ENCODE measurements around the gene MGAT3.
"Not testable (repeated sequence)": the region's sequence is repeated elsewhere in the genome, so short reads cannot be mapped to it uniquely, and the experiment has no call there.

Gene MGAT3

GRCh38 chr22:39456522-39457197 lies at the start of gene MGAT3:
TSS of gene MGAT3 (plus strand) at chr22:39457012. CDS start at chr22:39487348, 30,336 bp downstream.
- Mint-ChIP-seq H3K9me3 (no peaks in the 10 kb centered on the region), H3K4me1 (peaks cover 26 to 45% of the 10 kb centered on the region in 2 donors), H3K4me3 (peak within 1 kb of the TSS; percentile 73 to 86), H3K27me3 (peaks cover 20 to 33% of the 10 kb centered on the region in 2 donors), H3K27ac (peak within 1 kb of the TSS; percentile 51), H3K36me3 (peaks cover 3 to 23% of the 10 kb centered on the region in 2 donors)
- no peak for DNase-seq
- peak in 1 of 2 donors; percentile 11 for ATAC-seq (replicated peaks)

GRCh38 chr22:39408173-39408572 lies 48.6 kb upstream of the MGAT3 start:
- H3K4me3 Mint-ChIP-seq, result no peak overlapping the region

GRCh38 chr22:39408807-39409206 lies 48.0 kb upstream of the MGAT3 start:
- Mint-ChIP-seq H3K4me1 (peaks cover 23 to 40% of the 10 kb centered on the region in 2 donors), H3K27me3 (no peaks in the 10 kb centered on the region), H3K4me3 (no peak overlapping the region), H3K9me3 (no peaks in the 10 kb centered on the region), H3K27ac (no peak overlapping the region), H3K36me3 (peaks cover 7 to 14% of the 10 kb centered on the region in 2 donors)
- ATAC-seq (replicated peaks) (no peak), DNase-seq (no peak)

More at GRCh38 chr22:39408173-39408572, 48.6 kb upstream of the MGAT3 start:
- Mint-ChIP-seq H3K9me3 (no peaks in the 10 kb centered on the region), H3K27ac (no peak overlapping the region), H3K4me1 (peaks cover 24 to 38% of the 10 kb centered on the region in 2 donors), H3K27me3 (no peaks in the 10 kb centered on the region), H3K36me3 (peaks cover 11 to 18% of the 10 kb centered on the region in 2 donors)
- ATAC-seq (replicated peaks) (no peak), DNase-seq (no peak)

GRCh38 chr22:39409516-39410029 lies 47.2 kb upstream of the MGAT3 start:
- no peaks in the 10 kb centered on the region for H3K27me3 Mint-ChIP-seq
- H3K27ac Mint-ChIP-seq, result no peak overlapping the region
- H3K36me3 Mint-ChIP-seq, result peaks cover 5 to 10% of the 10 kb centered on the region in 2 donors
- H3K4me3 Mint-ChIP-seq, result no peak overlapping the region
- ATAC-seq (replicated peaks) (no peak), DNase-seq (no peak)
- H3K9me3 Mint-ChIP-seq, result no peaks in the 10 kb centered on the region
- H3K4me1 Mint-ChIP-seq, result peaks cover 27 to 46% of the 10 kb centered on the region in 2 donors

DNA sequence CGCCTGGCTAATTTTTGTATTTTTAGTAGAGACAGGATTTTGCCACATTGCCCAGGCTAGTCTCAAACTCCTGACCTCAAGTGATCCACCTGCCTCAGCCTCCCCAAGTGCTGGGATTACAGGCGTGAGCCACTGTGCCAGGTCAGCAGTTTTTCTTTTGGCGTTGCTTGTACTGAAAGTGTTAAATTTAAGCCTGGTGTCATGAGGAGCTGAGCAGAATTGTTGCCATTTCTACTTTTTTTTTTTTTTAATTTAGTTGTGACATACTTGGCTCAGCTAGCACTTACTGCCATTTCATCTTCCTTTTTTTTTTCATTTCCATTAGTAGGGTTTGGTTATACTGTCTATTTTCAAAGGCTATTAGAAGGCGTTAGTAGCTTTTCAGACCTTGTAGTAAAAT lies 46.5 kb upstream of the MGAT3 start:
- H3K36me3 Mint-ChIP-seq, result peaks cover 5 to 14% of the 10 kb centered on the region in 2 donors
- H3K27me3 Mint-ChIP-seq, result no peaks in the 10 kb centered on the region
- no peak for DNase-seq
- no peak for ATAC-seq (replicated peaks)
- no peak overlapping the region for H3K4me3 Mint-ChIP-seq
- no peak overlapping the region for H3K27ac Mint-ChIP-seq
- H3K4me1 Mint-ChIP-seq, result peaks cover 27 to 41% of the 10 kb centered on the region in 2 donors
- H3K9me3 Mint-ChIP-seq, result no peaks in the 10 kb centered on the region

DNA sequence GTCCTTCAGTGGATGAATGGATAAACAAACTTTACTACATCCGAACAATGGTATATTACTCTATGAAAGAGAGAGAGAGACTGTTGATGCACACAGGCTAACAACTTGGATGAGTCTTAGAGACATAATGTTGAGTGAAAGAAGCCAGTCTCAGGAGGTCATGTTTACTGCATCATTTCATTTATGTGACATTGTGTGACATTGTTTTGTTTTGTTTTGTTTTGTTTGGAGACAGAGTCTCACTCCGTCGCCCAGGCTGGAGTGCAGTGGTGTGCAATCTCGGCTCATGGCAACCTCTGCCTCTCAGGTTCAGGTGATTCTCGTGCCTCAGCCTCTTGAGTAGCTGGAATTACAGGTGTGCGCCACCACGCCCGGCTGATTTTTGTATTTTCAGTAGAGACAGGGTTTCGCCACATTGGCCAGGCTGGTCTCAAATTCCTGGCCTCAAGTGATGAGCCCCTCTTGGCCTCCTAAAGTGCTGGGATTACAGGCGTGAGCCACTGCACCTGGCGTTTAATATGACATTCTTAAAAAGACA lies 44.9 kb upstream of the MGAT3 start:
- H3K36me3 Mint-ChIP-seq, result peaks cover 5 to 20% of the 10 kb centered on the region in 2 donors
- H3K27ac Mint-ChIP-seq; H3K27me3 Mint-ChIP-seq; H3K9me3 Mint-ChIP-seq; DNase-seq; H3K4me3 Mint-ChIP-seq; ATAC-seq (replicated peaks): not testable (repeated sequence)
- peaks cover 24 to 35% of the 10 kb centered on the region in 2 donors for H3K4me1 Mint-ChIP-seq

- Mint-ChIP-seq H3K36me3 (peaks cover 14 to 27% of the 10 kb centered on the region in 2 donors), H3K4me1 (peaks cover 21 to 29% of the 10 kb centered on the region in 2 donors)
- DNase-seq; H3K9me3 Mint-ChIP-seq; H3K27ac Mint-ChIP-seq; H3K27me3 Mint-ChIP-seq; H3K4me3 Mint-ChIP-seq; ATAC-seq (replicated peaks): not testable (repeated sequence)
These were observed 43.6 kb upstream of the MGAT3 start for GRCh38 chr22:39413204-39413603.

- Mint-ChIP-seq H3K4me1 (peaks cover 20 to 29% of the 10 kb centered on the region in 2 donors), H3K27me3 (no peaks in the 10 kb centered on the region), H3K9me3 (no peaks in the 10 kb centered on the region), H3K4me3 (no peak overlapping the region), H3K27ac (no peak overlapping the region), H3K36me3 (peaks cover 23 to 39% of the 10 kb centered on the region in 2 donors)
- ATAC-seq (replicated peaks) (peak; percentile 34 to 54), DNase-seq (no peak)
These were observed 42.4 kb upstream of the MGAT3 start for GRCh38 chr22:39414377-39414776.

DNA sequence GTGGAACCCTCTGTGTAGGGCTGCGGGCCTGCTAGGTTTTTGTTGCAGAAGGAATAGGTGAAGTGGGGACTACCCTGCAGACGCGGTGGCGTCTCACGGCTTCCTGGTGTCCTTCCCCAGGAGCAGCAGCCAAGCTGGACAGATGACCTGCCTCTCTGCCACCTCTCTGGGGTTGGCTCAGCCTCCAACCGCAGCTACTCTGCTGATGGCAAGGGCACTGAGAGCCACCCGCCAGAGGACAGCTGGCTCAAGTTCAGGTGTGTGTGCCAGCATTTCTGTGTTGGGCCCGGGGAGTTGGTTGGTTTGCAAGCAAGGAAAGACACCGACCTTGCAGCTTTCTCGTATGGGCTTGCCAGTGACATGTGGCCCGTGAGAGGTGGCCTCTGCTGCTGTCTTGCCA lies 41.9 kb upstream of the MGAT3 start:
- ATAC-seq (replicated peaks) (no peak), DNase-seq (no peak)
- peaks cover 25 to 44% of the 10 kb centered on the region in 2 donors for H3K36me3 Mint-ChIP-seq
- H3K4me1 Mint-ChIP-seq, result peaks cover 16 to 29% of the 10 kb centered on the region in 2 donors
- H3K4me3 Mint-ChIP-seq, result no peak overlapping the region
- H3K9me3 Mint-ChIP-seq, result no peaks in the 10 kb centered on the region
- no peaks in the 10 kb centered on the region for H3K27me3 Mint-ChIP-seq
- no peak overlapping the region for H3K27ac Mint-ChIP-seq

DNA sequence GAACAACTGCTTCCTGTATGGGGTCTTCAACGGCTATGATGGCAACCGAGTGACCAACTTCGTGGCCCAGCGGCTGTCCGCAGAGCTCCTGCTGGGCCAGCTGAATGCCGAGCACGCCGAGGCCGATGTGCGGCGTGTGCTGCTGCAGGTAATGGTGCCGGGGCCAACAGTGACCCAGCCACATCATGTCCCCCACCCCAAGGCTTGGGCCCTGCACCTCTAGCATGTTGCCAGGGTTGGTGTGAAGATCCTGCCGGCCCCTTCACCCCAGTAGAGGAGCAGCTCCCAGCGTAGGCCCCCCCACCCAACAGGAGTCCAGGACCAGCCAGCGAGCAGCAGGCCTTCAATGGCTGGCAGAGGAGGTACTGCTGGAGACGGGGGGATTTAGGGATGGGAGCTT lies 41.3 kb upstream of the MGAT3 start:
- Mint-ChIP-seq H3K27me3 (no peaks in the 10 kb centered on the region), H3K4me3 (no peak overlapping the region), H3K4me1 (peaks cover 16 to 27% of the 10 kb centered on the region in 2 donors), H3K36me3 (peaks cover 25 to 49% of the 10 kb centered on the region in 2 donors), H3K9me3 (no peaks in the 10 kb centered on the region), H3K27ac (peak overlapping the region; percentile 71)
- DNase-seq (no peak), ATAC-seq (replicated peaks) (no peak)

GRCh38 chr22:39416319-39416718 lies 40.5 kb upstream of the MGAT3 start:
- no peak for DNase-seq
- Mint-ChIP-seq H3K4me3 (no peak overlapping the region), H3K36me3 (peaks cover 31 to 57% of the 10 kb centered on the region in 2 donors), H3K27ac (no peak overlapping the region), H3K4me1 (peaks cover 16 to 23% of the 10 kb centered on the region in 2 donors), H3K9me3 (no peaks in the 10 kb centered on the region), H3K27me3 (no peaks in the 10 kb centered on the region)
- ATAC-seq (replicated peaks), result no peak

- no peak overlapping the region for H3K4me3 Mint-ChIP-seq
- ATAC-seq (replicated peaks) (no peak), DNase-seq (no peak)
- peaks cover 37 to 64% of the 10 kb centered on the region in 2 donors for H3K36me3 Mint-ChIP-seq
- H3K4me1 Mint-ChIP-seq, result peaks cover 8 to 15% of the 10 kb centered on the region in 2 donors
- H3K9me3 Mint-ChIP-seq, result no peaks in the 10 kb centered on the region
- H3K27ac Mint-ChIP-seq, result no peak overlapping the region
- no peaks in the 10 kb centered on the region for H3K27me3 Mint-ChIP-seq
These were observed 39.2 kb upstream of the MGAT3 start for GRCh38 chr22:39417641-39418040.

GRCh38 chr22:39418696-39419095 lies 38.1 kb upstream of the MGAT3 start:
- peaks cover 7 to 10% of the 10 kb centered on the region in 2 donors for H3K4me1 Mint-ChIP-seq

DNA sequence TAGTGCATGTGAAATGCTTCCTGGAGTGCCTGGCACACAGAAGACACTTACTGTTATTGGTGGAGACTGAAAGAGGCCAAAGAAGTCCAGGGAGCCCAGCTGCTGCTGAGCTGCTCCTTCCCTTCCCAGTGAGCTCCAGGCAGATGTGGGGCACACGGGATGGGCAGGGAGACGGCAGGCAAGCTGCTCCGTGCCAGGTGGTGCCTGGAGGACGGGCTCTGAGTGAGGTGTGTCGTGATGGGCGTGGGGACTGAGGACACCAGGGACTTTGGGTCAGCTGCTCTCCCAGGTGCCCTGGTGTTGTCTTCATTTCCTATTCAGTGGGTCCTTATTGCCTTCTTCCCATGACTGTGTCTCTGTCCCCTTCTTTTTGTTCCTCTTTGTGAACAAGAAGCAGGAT lies 37.7 kb upstream of the MGAT3 start:
- no peak overlapping the region for H3K27ac Mint-ChIP-seq
- peaks cover 3 to 6% of the 10 kb centered on the region in 2 donors for H3K4me1 Mint-ChIP-seq
- ATAC-seq (replicated peaks) (no peak), DNase-seq (no peak)
- peaks cover 43 to 68% of the 10 kb centered on the region in 2 donors for H3K36me3 Mint-ChIP-seq
- H3K27me3 Mint-ChIP-seq, result no peaks in the 10 kb centered on the region
- H3K4me3 Mint-ChIP-seq, result no peak overlapping the region
- no peaks in the 10 kb centered on the region for H3K9me3 Mint-ChIP-seq

More at GRCh38 chr22:39418696-39419095, 38.1 kb upstream of the MGAT3 start:
- no peak for ATAC-seq (replicated peaks)
- H3K27ac Mint-ChIP-seq, result no peak overlapping the region
- no peak for DNase-seq
- H3K9me3 Mint-ChIP-seq, result no peaks in the 10 kb centered on the region
- H3K27me3 Mint-ChIP-seq, result no peaks in the 10 kb centered on the region
- H3K4me3 Mint-ChIP-seq, result no peak overlapping the region
- peaks cover 40 to 64% of the 10 kb centered on the region in 2 donors for H3K36me3 Mint-ChIP-seq

DNA sequence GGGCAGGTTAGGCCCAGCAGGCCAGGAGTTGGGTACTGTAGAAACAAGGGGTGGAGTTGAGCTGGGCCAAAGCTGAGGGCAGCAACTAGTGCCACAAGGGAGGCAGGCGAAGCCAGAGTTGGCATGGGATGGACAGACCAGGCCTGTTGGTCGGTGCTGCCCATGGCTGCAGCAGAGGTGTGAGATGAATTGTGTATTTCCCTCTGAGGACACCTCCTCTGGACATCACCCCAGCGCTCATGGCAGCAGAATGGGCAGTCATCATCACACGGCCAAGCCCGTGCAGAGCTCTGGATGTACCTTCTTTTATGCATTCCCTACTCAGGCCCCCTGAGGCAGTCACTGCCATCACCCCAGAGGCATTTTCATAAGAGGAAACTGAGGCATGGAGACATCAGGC lies 36.9 kb upstream of the MGAT3 start:
- DNase-seq (no peak), ATAC-seq (replicated peaks) (no peak)
- Mint-ChIP-seq H3K27me3 (no peaks in the 10 kb centered on the region), H3K36me3 (peaks cover 44 to 68% of the 10 kb centered on the region in 2 donors), H3K4me3 (no peak overlapping the region), H3K4me1 (no peaks in the 10 kb centered on the region), H3K9me3 (no peaks in the 10 kb centered on the region), H3K27ac (no peak overlapping the region)
